NCI-H1048 (cell line): ENCODE data around the gene GSDME.
"Not testable (repeated sequence)": the region's sequence is repeated elsewhere in the genome, so short reads cannot be mapped to it uniquely, and the experiment has no call there.

Experiments
- DNase-seq: peaks from one replicate; lab custom pipeline; 2025; lab: John Stamatoyannopoulos, UW

The GSDME gene

GRCh38 chr7:24741679-24742505, 15.4 kb downstream of the GSDME start:
- DNase-seq, result no peak

GRCh38 chr7:24740871-24741270, 16.4 kb downstream of the GSDME start:
- DNase-seq, result no peak

GRCh38 chr7:24739306-24739705, 18.0 kb downstream of the GSDME start:
- DNase-seq, result no peak

GRCh38 chr7:24738577-24738976, 18.7 kb downstream of the GSDME start:
- no peak for DNase-seq

- no peak for DNase-seq
These were observed 20.0 kb downstream of the GSDME start for GRCh38 chr7:24737281-24737680.

GRCh38 chr7:24735594-24735993, 21.7 kb downstream of the GSDME start:
- DNase-seq, result not testable (repeated sequence)

GRCh38 chr7:24734306-24734705, 23.0 kb downstream of the GSDME start:
- no peak for DNase-seq

GRCh38 chr7:24733414-24734060, 23.7 kb downstream of the GSDME start:
- DNase-seq, result no peak

GRCh38 chr7:24732646-24733413, 24.4 kb downstream of the GSDME start:
- no peak for DNase-seq

- no peak for DNase-seq
These were observed 26.0 kb downstream of the GSDME start for GRCh38 chr7:24731313-24731712.

GRCh38 chr7:24730018-24730369, 27.3 kb downstream of the GSDME start:
- no peak for DNase-seq

GRCh38 chr7:24729365-24730017, 27.8 kb downstream of the GSDME start:
- no peak for DNase-seq

- no peak for DNase-seq
These were observed 28.5 kb downstream of the GSDME start for GRCh38 chr7:24728503-24729364.

- no peak for DNase-seq
These were observed 29.2 kb downstream of the GSDME start for GRCh38 chr7:24728121-24728500.

- no peak for DNase-seq
These were observed 29.8 kb downstream of the GSDME start for GRCh38 chr7:24727154-24728120.

- DNase-seq, result no peak
These were observed 31.6 kb downstream of the GSDME start for GRCh38 chr7:24725554-24726241.

- no peak for DNase-seq
These were observed 32.6 kb downstream of the GSDME start for GRCh38 chr7:24724451-24725190.

GRCh38 chr7:24723178-24723530, 34.1 kb downstream of the GSDME start:
- no peak for DNase-seq
